Sigmoid colon (tissue), 4 donors: ENCODE measurements around the gene RAI14.

ENCODE experiments used
- CTCF ChIP-seq, 4 experiments: fragments of 450-650 bp in 3 of 4; fragments of 200-600 bp in 1 of 4; IDR thresholded peaks; one replicate each; pipeline ENCODE4 v1.5.1; 2016 to 2019; ENCODE audit warnings: antibody characterized with exemption in 4 of 4, mild to moderate bottlenecking in 3 of 4, moderate library complexity in 2 of 4
- POLR2AphosphoS5 ChIP-seq, 4 donors: sonication (generic); formaldehyde crosslinking; IDR thresholded peaks; one replicate each; pipeline ENCODE4 v1.6.1; 2017; ENCODE audit warnings: antibody characterized with exemption in 4 of 4

GRCh38 chr5:34866989-34867471, 210.9 kb downstream of the RAI14 start:
- no peak for TF ChIP-seq POLR2AphosphoS5 (IDR thresholded peaks at IDR 0.05)
- TF ChIP-seq CTCF (IDR thresholded peaks at IDR 0.05), result no peak
